Hematopoietic multipotent progenitor cell treated with erythropoietin and hydrocortisone succinate and interleukin-3 and kit ligand, for 15 days (in vitro differentiated cells): ENCODE measurements around the gene CRIM1.
"Not testable (repeated sequence)": the region's sequence is repeated elsewhere in the genome, so short reads cannot be mapped to it uniquely, and the experiment has no call there.

Source experiments
- DNase-seq: peaks from one replicate; pipeline ENCODE4 v3.0.0-alpha.2; 2015; ENCODE audit warnings: low spot score

Gene CRIM1

DNA sequence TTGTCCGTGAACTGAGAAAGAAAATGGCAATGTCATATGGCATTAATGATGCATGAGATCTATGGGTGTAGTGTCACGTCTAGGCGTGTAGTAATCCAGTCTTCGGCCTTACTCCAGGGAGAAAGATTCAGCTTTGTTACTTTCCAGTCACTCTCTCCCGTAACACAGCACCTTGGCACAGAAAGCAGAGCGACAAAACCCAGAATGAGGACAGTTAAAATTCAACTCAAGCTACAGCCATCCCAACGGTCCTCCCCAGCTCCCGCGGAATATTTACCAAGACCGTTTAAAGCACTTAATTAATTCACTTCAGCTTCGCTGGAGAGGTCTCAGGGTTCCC is 797 bp upstream of the CRIM1 start:
- no peak for DNase-seq

DNA sequence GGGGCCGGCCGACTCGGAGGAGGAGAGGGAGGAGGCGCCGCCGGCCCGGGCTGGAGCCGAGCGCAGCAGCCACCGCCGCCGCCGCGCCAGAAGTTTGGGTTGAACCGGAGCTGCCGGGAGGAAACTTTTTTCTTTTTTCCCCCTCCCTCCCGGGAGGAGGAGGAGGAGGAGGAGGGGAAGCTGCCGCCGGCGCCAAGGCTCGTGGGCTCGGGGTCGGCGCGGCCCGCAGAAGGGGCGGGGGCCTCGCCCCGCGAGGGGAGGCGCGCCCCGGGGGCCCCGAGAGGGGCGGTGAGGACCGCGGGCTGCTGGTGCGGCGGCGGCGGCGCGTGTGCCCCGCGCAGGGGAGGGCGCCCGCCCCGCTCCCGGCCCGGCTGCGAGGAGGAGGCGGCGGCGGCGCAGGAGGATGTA is 316 bp downstream of the CRIM1 start:
- DNase-seq: no peak

DNA sequence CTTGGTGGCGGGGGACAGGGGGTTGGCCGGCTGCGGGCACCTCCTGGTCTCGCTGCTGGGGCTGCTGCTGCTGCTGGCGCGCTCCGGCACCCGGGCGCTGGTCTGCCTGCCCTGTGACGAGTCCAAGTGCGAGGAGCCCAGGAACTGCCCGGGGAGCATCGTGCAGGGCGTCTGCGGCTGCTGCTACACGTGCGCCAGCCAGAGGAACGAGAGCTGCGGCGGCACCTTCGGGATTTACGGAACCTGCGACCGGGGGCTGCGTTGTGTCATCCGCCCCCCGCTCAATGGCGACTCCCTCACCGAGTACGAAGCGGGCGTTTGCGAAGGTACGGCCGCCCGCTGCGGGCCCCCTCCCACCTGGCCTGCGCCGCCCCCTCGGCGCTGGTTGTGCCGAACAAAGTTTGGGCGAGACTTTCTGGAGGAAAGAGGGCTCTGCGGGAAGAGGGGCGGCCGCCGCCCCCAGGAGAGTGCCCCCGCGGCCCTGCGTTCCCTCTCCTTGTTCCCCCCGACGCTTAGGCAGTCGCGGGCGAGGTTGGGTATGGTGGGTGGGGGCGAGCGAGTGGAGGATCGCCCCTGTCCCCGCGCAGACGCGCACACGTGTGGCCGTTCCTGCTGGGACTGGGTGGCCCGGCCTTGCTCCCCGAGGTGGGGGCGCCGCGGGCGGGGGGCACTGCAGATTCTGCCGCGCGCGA is 866 bp downstream of the CRIM1 start:
- no peak for DNase-seq

DNA sequence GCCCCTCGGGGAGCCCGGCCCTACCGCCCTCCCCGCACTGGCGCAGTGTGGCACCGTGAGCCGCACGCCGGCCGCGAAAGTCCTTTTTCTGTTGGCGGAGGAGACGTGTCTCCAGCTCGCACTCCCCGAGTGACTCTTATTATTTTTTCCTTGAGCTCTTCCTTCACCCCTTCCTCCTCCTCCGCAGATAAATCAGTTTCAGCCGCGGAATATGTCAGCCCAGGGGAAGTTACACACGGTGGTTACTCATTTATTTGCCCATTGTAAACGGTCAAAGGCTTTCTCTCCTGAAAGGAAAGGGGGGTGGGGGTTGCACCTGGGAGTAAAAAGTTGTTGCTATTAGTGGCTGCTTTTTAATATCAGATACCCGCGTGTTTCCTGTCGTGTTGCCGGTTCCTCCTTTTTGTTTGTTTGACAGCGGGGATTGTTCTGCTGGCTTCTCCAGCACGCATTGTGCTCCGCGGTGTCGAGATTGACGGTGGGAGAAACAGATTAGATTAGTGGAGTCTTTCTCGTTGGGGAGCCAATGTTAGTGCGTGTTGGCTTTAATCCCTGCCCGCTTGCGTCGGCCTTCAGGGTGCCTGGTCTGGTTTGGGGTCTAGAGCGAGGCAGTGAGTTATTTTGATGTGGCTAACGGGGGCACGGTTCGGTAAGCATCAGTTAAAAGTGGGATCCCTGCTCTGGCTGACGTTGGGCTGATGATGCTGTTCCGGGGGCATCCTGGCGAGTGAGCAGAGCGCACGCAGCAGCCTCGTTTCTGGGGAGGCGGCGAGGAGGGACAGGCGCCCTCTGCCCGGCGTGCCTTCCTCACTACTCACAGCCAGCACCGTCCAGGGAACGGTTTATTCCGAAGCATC is 1.6 kb downstream of the CRIM1 start:
- no peak for DNase-seq

DNA sequence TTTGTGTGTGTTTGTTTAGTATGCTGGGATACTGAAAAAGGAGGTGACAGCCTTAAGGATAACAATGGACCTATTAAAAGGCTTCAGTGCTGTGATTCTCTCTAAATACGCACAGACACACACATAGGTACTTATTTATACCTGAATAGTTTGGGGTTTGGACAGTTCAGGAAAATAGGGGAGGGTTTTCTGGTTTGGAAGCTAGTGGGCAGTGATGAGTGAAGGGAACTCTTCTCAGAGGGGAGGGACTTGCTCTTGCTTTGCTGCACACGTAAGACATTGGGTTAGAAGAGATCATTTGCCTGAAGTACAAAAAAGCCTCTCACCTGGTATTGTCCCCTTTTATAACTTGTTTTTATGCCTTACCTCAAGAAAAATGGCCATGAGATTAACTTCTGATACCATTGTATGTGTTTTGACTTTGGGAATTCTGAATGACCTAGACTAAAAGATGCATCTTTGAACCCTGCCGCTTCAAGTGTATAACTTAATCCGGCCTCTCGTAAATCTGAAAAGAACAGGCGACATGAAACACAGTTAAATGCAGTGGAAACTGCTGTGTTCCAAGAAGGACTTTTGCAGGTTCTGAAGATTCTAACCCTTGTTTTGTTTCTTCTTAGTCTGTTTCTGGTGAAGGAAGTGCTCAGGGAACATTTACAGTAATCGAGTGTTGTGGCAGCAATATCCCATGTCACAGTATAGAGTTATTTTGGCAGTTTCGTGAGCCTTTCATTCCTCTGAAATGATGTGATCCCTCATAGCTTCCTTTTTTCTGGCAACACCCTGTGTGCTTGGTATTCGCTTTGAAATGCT is 2.5 kb downstream of the CRIM1 start:
- no peak for DNase-seq

DNA sequence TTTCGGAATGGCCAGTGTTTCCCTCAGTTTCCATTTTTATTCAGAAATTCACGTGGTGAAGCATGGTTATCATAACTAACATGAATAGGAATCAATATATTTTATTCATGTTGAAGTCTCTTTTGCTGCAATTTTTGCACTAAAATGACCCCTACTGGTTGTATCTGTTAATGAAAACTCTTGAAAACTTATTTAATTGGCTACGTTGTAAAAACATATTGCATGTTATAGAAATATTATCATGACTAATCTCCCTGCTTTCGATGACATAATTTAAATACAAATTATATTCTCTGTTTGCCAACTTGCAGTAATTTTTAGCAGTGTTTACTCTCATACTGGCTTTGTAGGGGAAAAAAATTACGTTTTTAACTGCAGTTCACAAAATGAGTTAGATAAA is 3.5 kb downstream of the CRIM1 start:
- no peak for DNase-seq

DNA sequence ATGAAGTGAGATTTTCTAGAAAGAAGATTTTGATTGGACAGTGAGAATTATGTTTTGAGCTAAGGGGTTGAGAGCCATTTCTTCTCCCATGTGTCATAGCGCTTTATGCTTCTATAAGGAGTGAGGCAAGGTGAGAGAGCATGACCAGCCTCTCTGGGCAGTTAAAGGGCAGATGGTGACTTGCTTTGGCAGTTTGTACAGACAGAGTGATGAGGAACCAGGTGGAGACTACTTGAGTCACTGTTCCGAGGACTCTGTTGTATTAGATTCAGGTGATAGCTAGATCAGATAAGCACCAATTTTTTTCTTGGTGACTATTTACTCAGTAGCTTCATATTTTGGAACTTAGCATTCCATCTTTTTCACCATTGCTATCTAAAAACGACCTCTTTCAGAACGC is 4.5 kb downstream of the CRIM1 start:
- DNase-seq: no peak

DNA sequence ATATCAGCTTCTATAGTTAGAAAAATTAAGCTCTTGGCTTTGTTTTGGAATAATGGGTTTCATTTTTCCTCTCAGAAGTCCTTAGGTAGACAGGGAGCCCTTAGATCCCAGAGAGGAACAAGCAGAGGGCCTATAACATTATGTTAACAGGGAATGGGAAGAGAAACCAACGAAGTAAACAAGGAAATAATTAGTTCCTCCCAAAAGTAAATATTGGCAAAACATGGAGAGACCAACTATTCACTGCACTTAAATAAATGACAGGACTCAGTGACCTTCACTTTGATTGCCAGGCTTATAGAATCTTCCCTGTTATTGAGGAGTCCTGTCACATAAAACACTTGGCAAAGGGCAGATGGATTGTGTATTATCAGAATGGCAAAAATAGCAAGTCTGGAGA is 5.3 kb downstream of the CRIM1 start:
- DNase-seq: no peak

DNA sequence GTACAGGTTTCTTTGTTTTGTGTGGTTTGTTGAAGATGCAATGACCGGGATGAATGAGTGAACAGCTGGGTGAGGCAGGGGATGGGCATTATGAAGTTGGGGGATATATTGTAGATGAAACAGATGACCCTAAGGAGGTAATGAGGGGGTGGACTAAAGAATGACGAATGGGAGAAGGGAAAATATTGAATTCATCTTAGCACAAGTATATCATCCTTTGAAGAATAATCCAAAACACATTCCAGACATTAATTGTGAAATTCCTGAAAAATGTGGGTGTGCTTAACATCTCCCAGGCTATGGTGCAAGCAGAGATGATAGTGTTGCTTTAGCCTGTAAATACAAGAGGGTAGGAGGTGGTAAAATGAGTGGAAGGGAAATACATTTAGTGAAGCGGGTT is 5.8 kb downstream of the CRIM1 start:
- DNase-seq: no peak

DNA sequence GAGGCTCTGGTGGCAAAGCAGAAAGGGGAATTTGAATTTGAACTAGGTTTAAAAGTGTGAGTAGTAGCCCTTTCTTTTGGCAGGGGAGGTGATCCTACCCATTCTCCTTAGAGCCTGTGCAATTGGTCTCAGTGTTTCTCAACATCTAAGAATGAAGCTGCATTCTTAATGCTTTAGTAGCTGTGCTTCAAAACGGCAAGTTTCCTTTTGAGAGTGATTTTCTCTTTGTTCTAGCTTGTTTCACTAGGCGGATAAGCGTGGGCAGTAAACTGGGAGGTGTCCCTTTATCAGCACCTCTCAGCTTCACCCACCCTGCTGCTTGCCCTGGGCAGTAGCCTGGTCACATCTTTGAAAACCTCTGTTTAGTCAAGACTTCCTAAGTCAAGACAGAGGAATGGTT is 6.7 kb downstream of the CRIM1 start:
- no peak for DNase-seq

DNA sequence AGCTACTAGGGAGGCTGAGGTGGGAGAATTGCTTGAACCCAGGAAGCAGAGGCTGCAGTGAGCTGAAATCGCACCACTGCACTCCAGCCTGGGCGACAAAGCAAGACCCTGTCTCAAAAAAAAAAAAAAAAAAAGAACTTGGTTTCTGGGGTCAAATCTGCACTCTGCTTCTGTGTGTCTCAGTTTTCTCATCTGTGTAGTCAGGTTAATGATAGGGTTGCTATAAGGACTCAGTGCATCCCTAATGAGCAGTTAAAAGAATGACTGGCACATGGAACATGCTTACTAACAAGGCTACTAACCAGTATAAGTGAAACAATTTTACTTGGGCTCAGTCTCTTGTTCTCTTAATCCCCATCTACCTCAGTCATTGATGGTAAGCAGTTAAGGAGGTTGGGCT is 7.5 kb downstream of the CRIM1 start:
- DNase-seq: not testable (repeated sequence)

DNA sequence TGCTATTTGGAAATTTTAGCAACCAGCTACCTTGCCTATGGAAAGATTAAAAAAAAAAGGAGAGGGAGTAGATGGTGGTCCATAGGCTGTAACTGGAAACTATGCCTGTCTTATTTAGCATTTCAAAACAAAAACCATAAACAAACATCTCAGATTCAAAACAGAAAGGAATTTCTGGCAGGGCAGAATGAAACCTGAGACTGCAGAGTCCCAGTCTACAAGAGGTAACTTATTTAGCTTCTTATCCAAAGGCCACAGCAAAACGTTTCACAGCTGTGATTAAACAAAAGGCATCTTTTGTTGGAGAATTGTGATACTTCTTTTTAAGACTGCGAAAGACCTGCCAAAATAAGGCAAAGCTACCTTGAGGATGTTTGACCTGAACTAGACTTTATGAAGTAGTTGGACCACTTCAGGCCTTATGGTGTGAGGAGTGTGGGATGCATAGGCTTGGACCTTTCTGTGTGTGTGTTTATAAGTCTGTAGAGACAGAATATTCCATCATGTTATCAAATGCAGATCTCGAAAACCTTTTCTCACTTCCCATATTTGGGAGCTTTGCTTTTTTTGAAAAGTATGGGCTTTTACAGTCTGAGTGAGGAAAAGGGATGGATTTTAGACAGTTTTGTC is 11.0 kb downstream of the CRIM1 start:
- DNase-seq: no peak

DNA sequence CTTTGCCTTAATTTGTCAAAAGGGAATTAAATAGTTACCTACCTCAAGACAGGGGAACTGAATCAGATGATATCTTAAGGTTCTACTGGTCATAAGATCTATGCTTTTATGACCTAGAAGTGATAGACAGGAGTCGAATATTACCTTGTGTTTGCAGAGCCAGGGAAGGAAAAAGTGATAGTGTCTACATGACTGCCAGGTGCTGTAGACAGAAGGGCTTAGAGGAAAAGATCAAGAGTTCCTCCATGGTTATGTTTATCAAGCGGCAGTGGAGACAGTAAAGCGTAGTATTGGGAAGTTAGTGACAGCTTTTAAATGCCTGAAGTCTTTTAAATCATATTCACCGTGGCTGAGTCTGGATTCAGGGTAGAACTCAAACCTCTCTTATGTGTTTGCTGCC is 11.9 kb downstream of the CRIM1 start:
- DNase-seq: no peak

DNA sequence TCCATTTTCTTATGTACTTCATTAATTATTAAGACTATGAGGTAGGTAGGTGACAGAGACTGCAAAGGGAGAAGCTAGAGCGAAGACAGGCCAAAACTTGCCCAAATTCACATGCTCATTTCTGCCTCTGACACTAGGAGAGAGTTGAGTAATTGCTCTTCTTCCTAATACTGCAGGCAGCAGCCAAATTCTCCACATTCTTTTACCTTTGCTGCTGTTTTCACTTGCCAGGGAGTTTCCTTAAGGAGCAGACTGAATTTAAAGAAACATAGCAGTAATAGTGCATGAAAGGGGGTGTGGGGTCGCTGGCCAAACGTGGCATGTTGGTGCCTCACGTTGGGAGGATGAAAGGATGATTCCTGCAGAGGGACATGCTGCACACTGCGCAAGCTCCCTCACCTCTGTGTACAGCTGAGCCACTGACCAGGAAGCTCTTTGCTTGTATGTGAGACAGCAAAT is 12.3 kb downstream of the CRIM1 start:
- no peak for DNase-seq

DNA sequence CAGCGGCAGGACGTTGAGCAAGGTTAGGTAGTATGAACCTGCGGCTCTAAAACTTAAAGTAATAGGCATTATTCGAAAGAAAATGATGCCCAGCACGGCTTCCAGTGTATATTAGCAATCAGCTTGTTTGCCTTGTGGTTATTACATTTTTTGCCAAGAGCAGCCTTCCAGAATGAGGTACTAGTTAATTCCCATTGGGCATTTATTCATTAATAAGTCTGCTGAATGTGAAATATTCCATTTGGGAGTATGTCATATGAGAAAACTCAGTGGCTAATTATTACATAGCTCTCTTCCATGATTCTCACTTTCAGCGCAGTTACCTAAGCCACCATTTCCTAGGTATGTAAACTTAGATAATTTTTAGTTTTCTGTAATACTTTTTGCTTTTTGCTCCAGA is 12.9 kb downstream of the CRIM1 start:
- no peak for DNase-seq

DNA sequence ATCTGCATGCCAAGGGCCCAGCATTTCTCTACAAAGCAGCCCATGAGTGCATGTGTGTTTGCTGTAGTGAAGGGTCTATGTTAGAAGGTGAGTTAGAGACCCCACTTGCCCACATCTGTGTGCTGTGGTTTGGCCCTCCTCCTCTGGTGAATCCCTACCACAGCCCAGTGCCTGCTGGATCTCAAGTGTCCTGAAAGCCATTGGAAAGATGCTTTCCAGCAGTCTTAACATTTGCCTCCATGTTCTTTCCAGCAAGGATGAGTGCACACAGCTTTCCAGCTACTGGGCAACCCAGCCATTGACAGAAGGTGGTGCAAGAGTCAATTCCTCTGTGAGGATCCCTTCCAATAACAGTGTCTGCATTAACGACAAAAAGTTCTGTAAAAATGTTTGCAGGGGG is 13.6 kb downstream of the CRIM1 start:
- no peak for DNase-seq

DNA sequence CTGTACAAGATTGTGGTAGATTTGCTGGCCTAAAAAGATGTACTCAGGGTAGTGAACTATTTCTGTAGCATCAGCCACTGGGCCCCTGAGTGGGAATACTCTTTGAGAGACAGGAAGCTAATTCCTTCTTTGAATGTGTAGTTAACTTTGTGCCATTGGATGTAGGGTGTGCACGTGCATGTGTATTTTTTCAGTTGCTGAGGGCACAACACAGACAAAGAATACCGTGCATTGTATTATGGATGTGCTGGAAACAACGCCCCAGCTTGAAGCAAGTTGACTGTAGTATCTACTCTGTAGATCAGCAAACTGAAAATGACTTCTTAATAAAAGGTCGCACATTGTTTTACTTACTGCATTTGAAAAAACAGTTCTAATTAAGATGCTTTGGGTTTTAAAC is 14.1 kb downstream of the CRIM1 start:
- no peak for DNase-seq

DNA sequence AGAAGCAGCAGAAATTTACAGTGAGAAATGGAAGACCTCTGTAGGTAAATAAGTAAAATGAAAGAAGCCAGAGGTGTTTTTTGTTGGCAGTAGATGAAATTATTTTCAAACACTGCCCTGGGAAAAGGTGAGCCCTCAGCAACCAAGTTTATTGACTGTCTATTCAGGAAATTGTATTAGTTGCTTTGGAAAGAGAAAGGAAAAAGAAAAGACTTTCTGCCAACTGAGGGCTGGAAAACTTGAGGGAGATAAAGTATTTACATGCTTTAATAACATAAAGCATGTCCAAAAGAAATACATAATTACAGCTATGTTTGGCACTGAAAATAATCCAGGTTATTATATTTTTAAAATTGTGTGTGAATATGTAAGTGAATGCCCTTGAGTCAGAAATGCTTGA is 14.7 kb downstream of the CRIM1 start:
- DNase-seq: no peak

DNA sequence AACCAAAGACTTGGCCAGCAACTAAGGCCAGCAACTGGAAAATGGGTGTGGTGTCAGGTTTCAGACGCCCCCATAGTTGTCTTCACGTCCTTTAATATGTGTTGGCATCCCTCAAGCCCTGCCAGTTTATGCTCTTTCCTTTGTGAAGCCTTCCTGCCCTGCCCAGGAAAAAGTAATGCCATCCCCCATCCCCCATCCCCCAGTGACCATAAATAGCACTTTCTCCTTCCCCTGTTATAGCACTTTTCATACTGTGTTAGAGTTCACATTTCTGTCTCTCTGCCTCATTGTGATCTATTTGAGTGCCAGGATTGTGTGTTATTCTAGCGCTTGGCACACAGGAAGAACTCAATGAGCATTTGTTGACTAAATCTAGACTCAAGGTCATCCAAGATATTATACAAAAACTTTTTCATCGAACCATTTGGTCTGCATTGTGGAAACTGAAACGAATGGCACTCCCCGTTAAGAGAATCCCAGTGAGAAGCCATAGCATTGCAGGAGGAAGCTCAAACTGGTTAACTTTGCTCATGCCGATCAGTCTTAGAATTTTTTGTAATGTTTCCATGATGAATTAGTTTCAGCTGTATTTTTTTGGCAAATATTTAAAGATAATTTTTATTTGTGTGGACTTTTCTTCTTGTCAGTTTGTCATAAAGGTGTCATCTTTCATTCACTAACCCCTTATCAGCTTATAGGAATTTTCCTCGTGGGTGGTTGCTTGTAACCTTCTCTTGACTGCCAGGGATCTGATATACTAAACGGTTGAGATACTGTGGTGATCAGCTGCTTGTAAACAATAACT is 15.7 kb downstream of the CRIM1 start:
- no peak for DNase-seq

DNA sequence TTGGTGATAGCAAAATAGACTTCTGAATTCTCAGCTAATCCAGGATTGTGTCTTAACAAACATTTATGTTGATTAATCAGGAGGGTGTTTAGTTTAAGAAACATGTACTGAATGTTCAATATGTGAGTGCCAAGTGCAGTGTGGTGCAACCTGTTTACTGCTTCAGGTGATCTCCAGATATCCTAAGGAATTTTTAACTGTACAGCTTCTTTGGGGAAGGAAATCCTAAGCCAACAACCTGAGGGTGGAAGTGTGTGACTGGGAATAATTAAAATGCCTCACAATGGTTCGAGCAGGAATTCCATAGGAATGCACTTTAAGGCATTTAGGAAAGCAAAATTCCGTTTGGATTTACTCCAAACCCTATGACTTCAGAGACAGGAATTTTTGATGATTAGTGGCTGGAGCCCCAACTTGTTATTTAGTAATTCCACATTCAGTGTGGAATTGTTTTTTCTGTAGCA is 16.4 kb downstream of the CRIM1 start:
- DNase-seq: no peak

DNA sequence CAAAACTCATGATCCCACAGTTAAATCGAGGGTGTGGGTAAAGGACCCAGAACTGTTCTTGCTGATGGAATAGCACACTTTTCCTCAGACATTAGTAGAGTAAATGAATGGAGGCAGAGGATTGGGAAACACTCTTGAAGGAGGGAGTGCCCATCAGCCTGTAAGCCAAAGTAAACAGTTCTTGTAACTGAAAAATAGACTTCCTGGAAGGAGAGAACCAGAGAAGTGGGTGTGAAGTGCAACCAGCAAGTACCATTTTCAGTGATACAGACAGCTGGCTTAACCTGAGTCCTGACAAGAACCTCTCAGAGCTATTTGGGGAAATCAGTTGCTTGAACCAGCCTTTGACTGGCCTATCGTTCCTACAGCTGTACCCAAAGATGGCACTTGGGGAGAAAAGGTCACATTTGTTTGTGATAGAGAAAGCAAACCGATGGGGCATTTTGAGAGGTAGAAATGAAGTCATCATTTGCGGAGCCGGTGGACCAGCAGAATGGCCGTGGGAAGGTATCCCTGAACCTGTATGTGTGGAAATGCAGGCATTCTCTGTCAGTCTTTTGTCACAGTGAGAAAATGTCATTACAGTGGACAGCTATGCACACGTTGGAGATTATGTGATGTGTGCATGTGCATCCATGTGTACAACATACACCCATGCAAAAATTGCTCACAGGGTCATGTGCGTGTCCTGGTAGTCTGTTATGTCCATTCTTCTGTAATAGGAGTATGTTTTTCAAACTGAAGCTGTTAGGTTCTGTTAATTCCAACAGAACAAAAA is 17.8 kb downstream of the CRIM1 start:
- no peak for DNase-seq
